ENCODE data around the gene TTBK2. TPM values are rescaled to one million over a fixed set of nuclear protein-coding genes. Genes with fewer than 3 reads are reported as not detected.
A peak's percentile ranks its signal among the peaks of the same experiment; 100 is the strongest.

Gene TTBK2
- total RNA-seq, 4 donors from 2014 or later = 7.9 to 78.2 (median 18.2) TPM

GRCh38 chr15:42704492-42704926 is 216.1 kb downstream of the TTBK2 start:
- TF ChIP-seq CTCF (IDR thresholded peaks at IDR 0.05) (peak; percentile 65 to 77 (median 72)), POLR2A (IDR thresholded peaks at IDR 0.05) (no peak)
- no peak overlapping the region for H3K27ac ChIP-seq
- DNase-seq = peak; percentile 69
- H3K27me3 ChIP-seq = no peaks in the 10 kb centered on the region
- no peak overlapping the region for H3K4me3 ChIP-seq
- in situ Hi-C loops (cut with MboI; ENCODE audit: low pct_ligation_motif_present in 1 of 4, low pct_unique_long_range_greater_than_20kb in 1 of 4, low sequenced_read_pairs in 3 of 4) (loop anchor here in 3 of 4 donors (10.0 to 25.0 kb wide), 2 partner anchors 220 to 583 kb away; partner anchors contain the start of gene TTBK2 (in 3 of the 3)), intact Hi-C loops (cut with DNase I; ENCODE audit: low total_unique reads) (no loop called here)
- peaks cover 0 to 5% of the 10 kb centered on the region in 2 donors for H3K9me3 ChIP-seq
- peaks cover 0 to 6% (median 2%) of the 10 kb centered on the region in 4 donors for H3K36me3 ChIP-seq
- peaks cover 0 to 4% (median 1%) of the 10 kb centered on the region in 4 donors for H3K4me1 ChIP-seq
- WGBS, 2 donors (ENCODE audit: low coverage in 1 of 2) = 29% methylated on average over 4 of the region's 4 CpGs; no CpG with 5 or more reads in 1 of the 2 donors

- intact Hi-C loops (cut with DNase I; ENCODE audit: low total_unique reads) (loop anchor here (5.0 kb wide), 1 partner anchor 236 kb away; no protein-coding TSS in a partner anchor), in situ Hi-C loops (cut with MboI; ENCODE audit: low pct_ligation_motif_present in 1 of 4, low pct_unique_long_range_greater_than_20kb in 1 of 4, low sequenced_read_pairs in 3 of 4) (no loop called here)
- Histone ChIP-seq H3K36me3 (peaks cover 0 to 6% (median 2%) of the 10 kb centered on the region in 4 donors), H3K9me3 (peaks cover 0 to 5% of the 10 kb centered on the region in 2 donors), H3K27me3 (no peaks in the 10 kb centered on the region), H3K27ac (no peak overlapping the region), H3K4me1 (no peaks in the 10 kb centered on the region), H3K4me3 (no peak overlapping the region)
- no peak for TF ChIP-seq CTCF (IDR thresholded peaks at IDR 0.05)
- TF ChIP-seq POLR2A (IDR thresholded peaks at IDR 0.05) = no peak
- no peak for DNase-seq
- 87 to 91% methylated on average over 4 to 5 of the region's 5 CpGs for WGBS, 2 donors (ENCODE audit: low coverage in 1 of 2)
Measured at GRCh38 chr15:42696626-42697025, 224.0 kb downstream of the TTBK2 start.

DNA sequence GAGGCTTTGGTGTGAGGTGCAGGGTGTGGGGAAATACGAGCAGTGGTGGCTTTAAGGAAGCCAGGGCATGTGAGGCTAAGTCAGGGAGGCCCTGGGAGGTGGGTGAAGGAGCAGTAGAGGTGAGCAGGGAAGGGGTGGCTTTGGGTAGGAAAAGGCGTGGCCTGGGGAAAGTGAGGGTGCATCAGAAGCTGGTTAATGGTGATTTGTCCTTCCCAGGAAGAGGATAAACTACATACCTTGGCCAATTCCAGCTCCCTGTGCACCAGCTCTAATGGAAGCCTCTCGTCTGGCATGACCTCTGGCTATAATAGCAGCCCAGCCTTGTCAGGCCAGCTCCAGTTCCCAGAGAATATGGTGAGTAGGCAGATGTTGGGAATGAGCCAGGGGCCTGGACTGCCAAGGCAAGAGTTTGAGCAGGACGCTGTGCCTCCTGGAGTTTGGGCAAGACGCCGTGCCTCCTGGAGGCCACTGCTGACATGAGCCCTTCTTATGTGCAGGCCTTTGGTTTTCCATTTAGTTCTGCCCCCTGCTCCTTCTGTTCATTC is 225.0 kb downstream of the TTBK2 start:
- 91% methylated on average over 6 of the region's 6 CpGs; no CpG with 5 or more reads in 1 of the 2 donors for WGBS, 2 donors (ENCODE audit: low coverage in 1 of 2)
- no peak overlapping the region for H3K4me3 ChIP-seq
- TF ChIP-seq EP300 (IDR thresholded peaks at IDR 0.05; ENCODE audit: low read depth) (no peak), POLR2AphosphoS5 (IDR thresholded peaks at IDR 0.05) (no peak), CTCF (IDR thresholded peaks at IDR 0.05) (no peak), POLR2A (IDR thresholded peaks at IDR 0.05) (no peak)
- DNase-seq = no peak
- intact Hi-C loops (cut with DNase I; ENCODE audit: low total_unique reads) (loop anchor here (5.0 kb wide), 1 partner anchor 237 kb away; no protein-coding TSS in a partner anchor), in situ Hi-C loops (cut with MboI; ENCODE audit: low pct_ligation_motif_present in 1 of 4, low pct_unique_long_range_greater_than_20kb in 1 of 4, low sequenced_read_pairs in 3 of 4) (no loop called here)
- peaks cover 0 to under 1% of the 10 kb centered on the region in 2 donors for H3K9me3 ChIP-seq
- no peaks in the 10 kb centered on the region for H3K4me1 ChIP-seq
- no peaks in the 10 kb centered on the region for H3K27me3 ChIP-seq
- H3K36me3 ChIP-seq = peaks cover 0 to 2% (median 0%) of the 10 kb centered on the region in 4 donors
- no peak overlapping the region for H3K27ac ChIP-seq

GRCh38 chr15:42694398-42694797 is 226.2 kb downstream of the TTBK2 start:
- Histone ChIP-seq H3K27ac (no peak overlapping the region), H3K36me3 (no peaks in the 10 kb centered on the region), H3K4me1 (no peaks in the 10 kb centered on the region), H3K27me3 (no peaks in the 10 kb centered on the region), H3K9me3 (no peaks in the 10 kb centered on the region), H3K4me3 (no peak overlapping the region)
- WGBS, 2 donors (ENCODE audit: low coverage in 1 of 2) = 90 to 94% methylated on average over 9 to 10 of the region's 10 CpGs
- TF ChIP-seq POLR2A (IDR thresholded peaks at IDR 0.05) (no peak), CTCF (IDR thresholded peaks at IDR 0.05) (no peak), EP300 (IDR thresholded peaks at IDR 0.05; ENCODE audit: low read depth) (no peak), POLR2AphosphoS5 (IDR thresholded peaks at IDR 0.05) (no peak)
- intact Hi-C loops (cut with DNase I; ENCODE audit: low total_unique reads) = no loop called here
- in situ Hi-C loops (cut with MboI; ENCODE audit: low pct_ligation_motif_present in 1 of 4, low pct_unique_long_range_greater_than_20kb in 1 of 4, low sequenced_read_pairs in 3 of 4) = no loop called here
- no peak for DNase-seq

Data from transverse colon (tissue), 4 donors.